GM12875 (cell line): ENCODE measurements around the gene ATP10D.

ENCODE experiments used
- H3K4me3 ChIP-seq: one replicate; pipeline ENCODE4 v1.5.1; 2011; ENCODE audit warnings: low read depth, low read length, control low read depth
- CTCF ChIP-seq: IDR thresholded peaks from 2 replicates; pipeline ENCODE4 v1.5.1; 2011; ENCODE audit warnings: low read depth, mild to moderate bottlenecking, control low read depth, inconsistent platforms, low read length, moderate library complexity, borderline replicate concordance; ENCODE audit not compliant: insufficient read depth

The ATP10D gene

GRCh38 chr4:47465004-47465403 is 20.1 kb upstream of the ATP10D start:
- H3K4me3 ChIP-seq, result no peak overlapping the region
- TF ChIP-seq CTCF, result no peak

DNA sequence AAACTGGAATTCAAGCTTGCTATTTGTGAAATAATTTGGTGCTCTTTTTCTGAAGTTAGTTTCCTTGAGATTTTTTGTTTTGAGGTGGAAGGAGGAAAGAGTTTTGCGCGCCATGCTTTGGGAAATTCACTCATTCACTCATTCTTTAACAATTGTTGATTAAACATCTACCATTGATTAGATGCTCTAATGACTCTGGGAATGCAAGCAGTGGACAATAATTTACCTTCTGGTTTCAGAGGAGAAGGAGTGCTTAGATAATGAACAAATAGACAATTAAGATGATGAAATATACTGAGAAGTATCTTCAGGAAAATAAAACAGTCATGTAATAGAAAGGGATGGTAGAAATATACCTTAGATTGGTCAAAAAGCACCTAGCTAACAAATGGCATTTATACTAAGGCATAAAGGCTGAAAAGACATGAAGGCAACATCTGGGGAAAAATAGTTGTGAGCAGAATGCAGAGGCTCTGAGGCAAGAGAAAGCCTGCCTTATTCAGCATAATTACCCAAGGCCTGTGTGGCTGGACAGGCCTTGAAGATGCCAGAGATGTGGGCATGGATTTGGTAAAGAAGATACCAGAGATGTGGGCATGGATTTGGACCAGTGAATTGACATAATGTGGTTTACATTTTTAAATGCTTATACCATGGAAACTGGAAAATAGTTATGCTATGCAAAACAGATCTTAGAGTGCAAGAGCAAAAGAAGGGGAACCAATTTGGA is 18.9 kb upstream of the ATP10D start:
- H3K4me3 ChIP-seq, result no peak overlapping the region
- no peak for TF ChIP-seq CTCF

DNA sequence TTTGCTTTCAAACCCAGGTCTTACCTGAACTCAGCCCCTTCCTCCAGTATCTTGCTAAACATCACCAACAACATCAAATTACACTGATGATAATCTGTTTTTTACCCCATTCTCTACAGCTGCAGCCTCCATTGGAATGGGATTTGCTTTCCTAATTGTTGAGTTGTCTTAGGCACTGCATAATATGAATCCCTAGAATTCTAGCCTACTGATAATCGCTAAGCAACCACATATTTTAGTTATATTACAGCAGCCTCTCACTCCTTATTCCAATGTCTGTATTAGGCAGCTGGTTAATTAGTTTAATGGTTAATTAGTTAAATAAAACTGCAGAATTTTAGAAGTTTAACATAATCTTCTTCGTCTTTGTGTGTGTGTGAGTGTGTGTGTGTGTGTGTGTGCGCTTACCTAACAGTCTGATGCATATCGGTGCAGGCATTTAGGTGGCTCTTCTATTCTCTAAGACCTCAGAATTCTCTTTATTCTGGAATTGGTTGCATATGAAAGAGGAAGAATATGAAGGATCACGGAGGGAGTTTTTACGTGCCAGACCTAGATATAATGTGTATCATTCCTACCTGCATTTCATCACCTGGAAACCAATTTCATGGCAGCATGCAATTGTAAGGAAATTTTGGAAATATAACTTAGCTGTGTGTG is 16.2 kb upstream of the ATP10D start:
- H3K4me3 ChIP-seq, result no peak overlapping the region
- no peak for TF ChIP-seq CTCF

GRCh38 chr4:47469951-47470350 is 15.1 kb upstream of the ATP10D start:
- no peak for TF ChIP-seq CTCF
- no peak overlapping the region for H3K4me3 ChIP-seq

DNA sequence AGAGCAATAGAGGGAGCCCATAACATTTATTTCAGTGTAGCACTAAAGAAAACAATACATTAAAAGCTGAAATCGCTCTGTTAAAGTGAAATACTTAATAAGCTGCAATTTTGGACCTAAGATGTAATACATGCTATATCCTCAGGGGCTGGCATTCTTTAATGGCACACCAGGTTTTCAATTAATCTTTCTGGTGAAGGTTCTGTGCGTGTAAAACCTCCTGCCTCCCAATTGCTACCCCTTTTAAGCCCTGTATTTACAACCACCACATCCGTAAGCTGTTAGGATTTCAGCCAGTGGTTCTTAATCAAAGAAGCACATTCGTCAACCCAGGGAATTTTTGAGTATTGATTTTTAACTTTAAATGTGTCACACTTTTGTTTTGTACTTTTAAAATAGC is 14.0 kb upstream of the ATP10D start:
- H3K4me3 ChIP-seq, result no peak overlapping the region
- TF ChIP-seq CTCF, result no peak

DNA sequence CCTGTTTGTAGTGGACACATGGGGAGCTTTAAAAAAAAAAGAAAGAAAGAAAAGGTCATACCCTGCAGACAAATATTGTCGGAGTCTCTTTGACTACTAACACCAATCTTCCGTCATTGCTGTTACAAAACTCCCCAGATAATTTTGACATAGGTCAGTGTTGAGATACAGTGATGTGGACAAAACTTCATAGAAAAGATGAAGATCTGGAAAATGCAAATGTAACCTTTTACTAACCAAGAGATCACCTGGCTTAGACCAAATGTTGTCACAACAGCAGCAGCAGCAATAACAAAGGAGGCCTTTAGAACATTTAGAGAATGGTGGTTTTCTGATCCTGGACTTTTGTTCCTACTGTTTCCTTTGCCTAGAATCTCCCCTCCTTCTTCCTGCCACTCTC is 13.5 kb upstream of the ATP10D start:
- TF ChIP-seq CTCF, result no peak
- no peak overlapping the region for H3K4me3 ChIP-seq
